Kidney (tissue), 14 donors: ENCODE data around the gene PDGFD. TPM values are rescaled to one million over a fixed set of nuclear protein-coding genes. Genes with fewer than 3 reads are reported as not detected.

Source experiments
- DNase-seq, 5 donors: peaks; one replicate each; pipeline ENCODE4 v3.0.0-alpha.2; 2013 to 2020
- FAIRE-seq: peaks from 2 replicates; lab custom pipeline; 2012; peaks lifted over from hg19 to GRCh38; lab: Jason Lieb, UNC
- H3K27ac ChIP-seq, 2 donors: one replicate each; pipeline ENCODE4 v1.7.0; 2013; ENCODE audit warnings: low read depth in 2 of 2, low read length in 2 of 2, inconsistent platforms in 1 of 2
- H3K27me3 ChIP-seq: one replicate; pipeline ENCODE4 v1.7.1; 2013; ENCODE audit warnings: low read length, inconsistent platforms; ENCODE audit not compliant: control insufficient read depth, insufficient read depth
- H3K36me3 ChIP-seq, 3 donors: one replicate each; pipeline versions ENCODE4 v1.7.0 to v1.7.1; 2013; ENCODE audit warnings: low read length in 3 of 3, control low read depth in 1 of 3, inconsistent platforms in 1 of 3; ENCODE audit not compliant: insufficient read depth in 3 of 3, control insufficient read depth in 2 of 3
- H3K4me1 ChIP-seq, 3 donors: one replicate each; pipeline versions ENCODE4 v1.7.0 to v1.7.1; 2013; ENCODE audit warnings: low read length in 3 of 3, inconsistent platforms in 1 of 3, low read depth in 1 of 3; ENCODE audit not compliant: control insufficient read depth in 2 of 3, insufficient read depth in 2 of 3
- H3K4me3 ChIP-seq, 3 donors: one replicate each; pipeline versions ENCODE4 v1.7.0 to v1.8.1; 2013; ENCODE audit warnings: low read length in 3 of 3, control low read depth in 1 of 3, inconsistent platforms in 1 of 3
- H3K9ac ChIP-seq, 3 donors: one replicate each; pipeline versions ENCODE4 v1.7.0 to v1.7.1; 2013; ENCODE audit warnings: low read length in 3 of 3, control low read depth in 1 of 3, inconsistent platforms in 1 of 3
- H3K9me3 ChIP-seq, 3 donors: one replicate each; pipeline versions ENCODE4 v1.7.0 to v1.7.1; 2013; ENCODE audit warnings: low read length in 3 of 3, control low read depth in 1 of 3, inconsistent platforms in 1 of 3; ENCODE audit not compliant: control insufficient read depth in 2 of 3, insufficient read depth in 1 of 3
- CTCF ChIP-seq: IDR thresholded peaks from 3 replicates; pipeline ENCODE4 v1.5.1; 2012; ENCODE audit warnings: mild to moderate bottlenecking, moderate library complexity, borderline replicate concordance; ENCODE audit not compliant: insufficient read depth; ENCODE audit errors: extremely low read depth
- intact Hi-C: fragments of 100-400 bp; cut with DNase I; formaldehyde crosslinking; loops from one replicate; pipeline ENCODE4 v1.11.1; 2022
- polyA plus RNA-seq: library from polyadenylated mRNA; stranded (reverse); fragments of 350-450 nt; fragmentation: Illumina TruSeq; extraction: RNeasy Lipid Tissue Mini Kit (QIAGEN cat#74804); gene quantifications from one replicate; pipeline ENCODE4 v1.2.3, GENCODE V29; 2014; ENCODE audit warnings: low read depth, low replicate concordance; ENCODE audit not compliant: insufficient read depth
- total RNA-seq: library from RNA; stranded (reverse); fragmentation: NEBNext Ultra II Directional; extraction: Animal tissue kit (Norgen Biotek cat#: 25700); gene quantifications from one replicate; pipeline ENCODE4 v1.2.1, GENCODE V29; 2021
- donor health status: control.
- donor health status: control.
- donor health status: control.
- donor health status: control.
- donor health status: control.
- donor health status: DM: yes; HTN: yes; CAD: no.
- donor health status: Normal renal cell carcinoma (clear cell type).

The PDGFD gene
- total and polyA plus RNA-seq, 2 donors from 2014 or later: 5.3 to 12.2 TPM

- peaks cover 0 to 2% (median 0%) of the 10 kb centered on the region in 3 donors for H3K4me1 ChIP-seq
- no peak overlapping the region for H3K27ac ChIP-seq
- H3K36me3 ChIP-seq: no peaks in the 10 kb centered on the region
- FAIRE-seq (no peak), DNase-seq (no peak)
- peaks cover 0 to 5% (median 0%) of the 10 kb centered on the region in 3 donors for H3K9me3 ChIP-seq
- no peaks in the 10 kb centered on the region for H3K27me3 ChIP-seq
- H3K4me3 ChIP-seq: no peak overlapping the region
- no peak for TF ChIP-seq CTCF
- intact Hi-C loops: no loop called here
- no peak overlapping the region for H3K9ac ChIP-seq
These were observed 271.3 kb downstream of the PDGFD start for GRCh38 chr11:103892603-103893002.

- no peaks in the 10 kb centered on the region for H3K4me1 ChIP-seq
These were observed 273.3 kb downstream of the PDGFD start for GRCh38 chr11:103890654-103891053.

GRCh38 chr11:103889679-103890078 is 274.3 kb downstream of the PDGFD start:
- H3K36me3 ChIP-seq: no peaks in the 10 kb centered on the region
- peaks cover 0 to 5% (median 0%) of the 10 kb centered on the region in 3 donors for H3K9me3 ChIP-seq
- FAIRE-seq: no peak
- no peaks in the 10 kb centered on the region for H3K4me1 ChIP-seq
- intact Hi-C loops: no loop called here
- no peak for TF ChIP-seq CTCF
- H3K27ac ChIP-seq: no peak overlapping the region
- no peak for DNase-seq
- H3K4me3 ChIP-seq: no peak overlapping the region
- no peak overlapping the region for H3K9ac ChIP-seq
- no peaks in the 10 kb centered on the region for H3K27me3 ChIP-seq

More at GRCh38 chr11:103890654-103891053, 273.3 kb downstream of the PDGFD start:
- Histone ChIP-seq H3K4me3 (no peak overlapping the region), H3K27ac (no peak overlapping the region), H3K9me3 (peaks cover 0 to 5% (median 0%) of the 10 kb centered on the region in 3 donors), H3K27me3 (no peaks in the 10 kb centered on the region), H3K9ac (no peak overlapping the region), H3K36me3 (no peaks in the 10 kb centered on the region)
- intact Hi-C loops: no loop called here
- FAIRE-seq: no peak
- TF ChIP-seq CTCF: no peak
- DNase-seq: no peak

- Histone ChIP-seq H3K4me3 (no peak overlapping the region), H3K9ac (no peak overlapping the region), H3K4me1 (no peaks in the 10 kb centered on the region), H3K27ac (no peak overlapping the region), H3K9me3 (peaks cover 0 to 5% (median 0%) of the 10 kb centered on the region in 3 donors), H3K36me3 (no peaks in the 10 kb centered on the region), H3K27me3 (no peaks in the 10 kb centered on the region)
- FAIRE-seq (no peak), DNase-seq (no peak)
- intact Hi-C loops: no loop called here
- TF ChIP-seq CTCF: no peak
These were observed 275.4 kb downstream of the PDGFD start for GRCh38 chr11:103888541-103888951.
